Endothelial cell (in vitro differentiated cells): ENCODE measurements around the gene POLR1D. TPM values are rescaled to one million over a fixed set of nuclear protein-coding genes. Genes with fewer than 3 reads are reported as not detected.

Experiments used
- DNase-seq: peaks from one replicate; pipeline ENCODE4 v3.0.0; 2021; ENCODE audit warnings: low spot score
- H3K27ac Mint-ChIP-seq: one replicate; pipeline ENCODE4 v1.8.0; 2021; ENCODE audit warnings: mixed read lengths, inconsistent platforms; ENCODE audit not compliant: unreplicated experiment
- H3K27me3 Mint-ChIP-seq: one replicate; pipeline ENCODE4 v1.8.0; 2021; ENCODE audit warnings: mild to moderate bottlenecking, moderate library complexity, mixed read lengths, inconsistent platforms; ENCODE audit not compliant: unreplicated experiment
- H3K36me3 Mint-ChIP-seq: one replicate; pipeline ENCODE4 v1.8.0; 2021; ENCODE audit warnings: mild to moderate bottlenecking, low read depth, mixed read lengths, inconsistent platforms; ENCODE audit not compliant: unreplicated experiment
- H3K4me1 Mint-ChIP-seq: one replicate; pipeline ENCODE4 v1.8.0; 2021; ENCODE audit warnings: mild to moderate bottlenecking, mixed read lengths, inconsistent platforms; ENCODE audit not compliant: unreplicated experiment
- H3K4me3 Mint-ChIP-seq: one replicate; pipeline ENCODE4 v1.8.0; 2021; ENCODE audit warnings: mild to moderate bottlenecking, mixed read lengths, inconsistent platforms; ENCODE audit not compliant: unreplicated experiment
- H3K9me3 Mint-ChIP-seq: one replicate; pipeline ENCODE4 v1.8.0; 2021; ENCODE audit warnings: mixed read lengths, inconsistent platforms; ENCODE audit not compliant: unreplicated experiment
- CTCF ChIP-seq: fragments of 200-600 bp; sonication (generic); IDR thresholded peaks from one replicate; pipeline ENCODE4 v1.5.0; 2021; ENCODE audit warnings: antibody characterized with exemption; ENCODE audit not compliant: unreplicated experiment
- total RNA-seq: library from RNA; stranded (reverse); fragmentation: NEBNext Ultra II Directional; extraction: Animal tissue kit (Norgen Biotek cat#: 25700); gene quantifications from one replicate; pipeline ENCODE4 v1.2.1, GENCODE V29; 2021; ENCODE audit not compliant: unreplicated experiment

The POLR1D gene
- total RNA-seq, 1 donor from 2014 or later, result 167 TPM

GRCh38 chr13:27593267-27593666 lies 28.4 kb upstream of the POLR1D start:
- no peak overlapping the region for H3K27ac Mint-ChIP-seq
- DNase-seq, result no peak
- TF ChIP-seq CTCF, result no peak
- no peaks in the 10 kb centered on the region for H3K4me1 Mint-ChIP-seq
- H3K27me3 Mint-ChIP-seq, result no peaks in the 10 kb centered on the region
- H3K36me3 Mint-ChIP-seq, result no peaks in the 10 kb centered on the region
- H3K4me3 Mint-ChIP-seq, result no peak overlapping the region
- no peaks in the 10 kb centered on the region for H3K9me3 Mint-ChIP-seq

GRCh38 chr13:27595055-27595811 lies 26.5 kb upstream of the POLR1D start:
- no peak for TF ChIP-seq CTCF
- H3K4me3 Mint-ChIP-seq, result no peak overlapping the region
- no peak overlapping the region for H3K27ac Mint-ChIP-seq
- H3K36me3 Mint-ChIP-seq, result no peaks in the 10 kb centered on the region
- H3K27me3 Mint-ChIP-seq, result no peaks in the 10 kb centered on the region
- no peaks in the 10 kb centered on the region for H3K9me3 Mint-ChIP-seq
- H3K4me1 Mint-ChIP-seq, result peaks cover 3% of the 10 kb centered on the region
- no peak for DNase-seq

- H3K36me3 Mint-ChIP-seq, result no peaks in the 10 kb centered on the region
- no peak for TF ChIP-seq CTCF
- no peaks in the 10 kb centered on the region for H3K27me3 Mint-ChIP-seq
- no peak overlapping the region for H3K27ac Mint-ChIP-seq
- H3K4me1 Mint-ChIP-seq, result peaks cover 7% of the 10 kb centered on the region
- H3K9me3 Mint-ChIP-seq, result no peaks in the 10 kb centered on the region
- no peak overlapping the region for H3K4me3 Mint-ChIP-seq
- no peak for DNase-seq
These were observed 22.6 kb upstream of the POLR1D start for GRCh38 chr13:27599096-27599495.

GRCh38 chr13:27599845-27600553 lies 21.7 kb upstream of the POLR1D start:
- Mint-ChIP-seq H3K9me3 (no peaks in the 10 kb centered on the region), H3K4me1 (peaks cover 7% of the 10 kb centered on the region), H3K36me3 (no peaks in the 10 kb centered on the region), H3K4me3 (no peak overlapping the region), H3K27ac (no peak overlapping the region), H3K27me3 (no peaks in the 10 kb centered on the region)
- TF ChIP-seq CTCF, result no peak
- no peak for DNase-seq

GRCh38 chr13:27600711-27601110 lies 21.0 kb upstream of the POLR1D start:
- no peak for TF ChIP-seq CTCF
- Mint-ChIP-seq H3K27ac (no peak overlapping the region), H3K4me3 (no peak overlapping the region), H3K4me1 (peaks cover 7% of the 10 kb centered on the region), H3K9me3 (no peaks in the 10 kb centered on the region), H3K36me3 (no peaks in the 10 kb centered on the region), H3K27me3 (no peaks in the 10 kb centered on the region)
- no peak for DNase-seq
